Stimulated activated CD4-positive, alpha-beta T cell treated with anti-CD3 and anti-CD28 coated beads, TNF-alpha, amount 100 ng/mL, for 24 hours (primary cell): ENCODE results near the gene HAUS5.
A peak's percentile ranks its signal among the peaks of the same experiment; 100 is the strongest.
"Not testable (repeated sequence)": the region's sequence is repeated elsewhere in the genome, so short reads cannot be mapped to it uniquely, and the experiment has no call there.

ENCODE experiments used
- DNase-seq, 3 experiments: peaks; one replicate each; pipeline ENCODE4 v3.0.0-alpha.2; 2020; ENCODE audit warnings: low read depth in 3 of 3

The HAUS5 gene

GRCh38 chr19:35612559-35613321 is at the start of gene HAUS5:
Gene HAUS5 (plus strand): TSS chr19:35612735. CDS start chr19:35612795, 60 bp downstream.
- peak; percentile 91 to 95 (median 93) for DNase-seq

- DNase-seq = no peak
Measured at GRCh38 chr19:35562776-35563175, 49.8 kb upstream of the HAUS5 start.

DNA sequence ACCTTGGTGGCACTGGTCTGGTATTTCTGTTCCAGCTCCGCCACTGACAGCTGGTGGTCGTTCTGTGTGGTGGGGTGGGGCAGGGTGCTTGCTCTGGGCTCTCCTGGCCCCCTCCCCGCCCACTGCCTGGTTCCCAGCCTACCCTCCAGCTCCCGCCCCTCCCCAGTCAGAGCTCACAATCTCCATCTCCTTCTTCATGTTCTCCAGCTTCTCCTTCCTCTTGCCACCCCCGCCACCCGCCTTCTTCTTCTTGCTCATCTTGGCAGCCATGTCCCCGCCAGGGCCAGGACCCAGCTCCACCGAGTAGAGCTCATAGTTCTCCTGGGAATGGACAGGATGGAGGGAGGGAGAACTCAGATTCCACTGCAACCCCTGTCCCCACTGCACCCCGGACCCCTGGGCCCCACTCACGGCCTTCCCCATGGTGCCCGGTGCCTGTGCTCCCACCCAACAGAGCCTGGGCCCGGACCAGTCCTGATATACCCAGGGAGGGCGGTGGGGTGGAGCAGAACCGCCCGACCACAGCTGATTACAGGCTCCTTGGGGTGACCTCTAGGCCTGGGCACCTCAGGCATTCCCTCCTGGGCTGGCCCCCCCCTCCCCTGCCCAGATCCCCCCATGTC is 49.2 kb upstream of the HAUS5 start, which contains the start of gene ATP4A:
Gene ATP4A, minus strand, starts transcription at position 452 of the 623 bp plus-strand sequence. Its CDS starts 29 bp downstream, at position 423.
- no peak for DNase-seq

DNA sequence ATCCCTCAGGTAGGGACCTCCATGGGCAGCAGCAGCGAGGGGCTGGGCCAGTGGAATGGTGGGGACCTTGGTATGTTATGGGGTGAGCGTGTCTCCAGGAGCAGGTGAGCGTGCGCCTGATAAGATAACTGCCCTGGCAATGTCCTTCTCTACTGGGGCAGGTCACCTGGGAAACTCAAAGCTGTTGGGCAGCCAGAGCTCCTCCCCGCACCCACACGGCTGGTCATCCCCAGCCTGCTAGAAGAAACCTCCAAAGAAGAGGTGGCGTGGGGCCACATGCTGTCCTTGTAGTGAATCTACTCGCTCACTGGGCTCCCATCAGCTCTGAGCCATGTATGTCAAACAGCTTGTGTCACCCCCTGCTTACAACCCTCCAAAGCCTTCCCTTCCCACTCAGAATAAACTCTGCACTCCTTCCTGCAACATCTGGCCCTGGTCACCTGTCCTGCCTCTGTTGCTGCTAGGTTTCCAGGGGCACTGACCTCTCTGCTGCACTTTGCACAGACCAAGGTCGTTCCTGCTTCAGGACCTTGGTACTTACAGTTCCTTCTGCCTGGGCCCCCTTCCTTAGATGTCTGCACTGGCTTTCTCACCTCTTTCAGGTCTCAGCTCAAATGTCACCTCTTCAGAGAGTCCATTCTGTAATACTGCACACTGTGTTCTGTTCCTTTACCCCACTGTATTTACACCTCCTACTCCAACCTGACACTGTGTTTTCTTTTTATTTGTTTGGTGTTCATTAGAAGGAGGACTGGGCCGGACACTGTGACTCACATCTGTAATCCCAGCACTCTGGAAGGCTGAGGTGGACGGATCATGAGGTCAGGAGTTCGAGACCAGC is 47.3 kb upstream of the HAUS5 start:
- DNase-seq = no peak

GRCh38 chr19:35566738-35567137 is 45.8 kb upstream of the HAUS5 start:
- DNase-seq = no peak

DNA sequence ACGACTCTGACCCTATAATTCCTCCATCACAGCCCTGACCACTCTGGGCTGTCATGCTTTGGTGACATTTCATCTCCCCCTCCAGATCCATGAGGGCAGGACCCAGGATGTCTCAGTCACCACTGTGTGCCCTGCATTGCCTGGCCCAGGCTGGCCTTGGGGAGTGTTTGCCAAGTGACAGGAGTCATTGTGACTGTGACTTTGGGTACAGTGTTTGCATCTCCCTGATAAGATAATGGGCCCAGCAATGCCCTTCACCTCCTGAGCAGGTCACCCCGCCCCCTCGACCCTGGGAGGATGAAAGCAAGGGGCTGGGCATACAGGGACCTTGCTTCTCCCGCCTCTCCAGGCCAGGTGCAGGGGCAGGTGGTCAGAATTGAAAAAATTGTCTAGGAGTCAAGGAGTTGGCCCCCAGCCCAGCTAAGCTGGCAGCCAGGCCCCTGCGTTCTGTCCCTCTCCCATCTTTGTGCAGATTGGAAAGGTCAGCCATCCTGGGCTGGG is 43.2 kb upstream of the HAUS5 start:
- no peak for DNase-seq

- no peak for DNase-seq
Measured at GRCh38 chr19:35571406-35571965, 41.0 kb upstream of the HAUS5 start.

DNA sequence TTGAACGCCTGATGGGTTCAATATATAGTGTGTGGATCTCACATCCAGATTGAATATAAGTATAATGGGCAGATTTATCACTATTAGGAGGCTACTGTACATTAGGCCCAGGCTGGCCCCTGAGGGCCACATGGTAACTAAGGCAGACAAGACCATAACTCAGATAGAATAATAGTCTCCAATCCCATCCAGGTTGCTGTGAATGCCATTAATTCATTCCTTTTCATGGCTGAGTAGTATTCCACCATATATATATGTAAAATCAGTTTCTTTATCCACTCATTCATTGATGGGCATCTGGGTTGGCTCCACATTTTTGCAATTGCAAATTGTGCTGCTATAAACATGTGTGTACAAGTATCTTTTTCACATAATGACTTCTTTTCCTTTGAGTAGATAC is 34.6 kb upstream of the HAUS5 start:
- no peak for DNase-seq

DNA sequence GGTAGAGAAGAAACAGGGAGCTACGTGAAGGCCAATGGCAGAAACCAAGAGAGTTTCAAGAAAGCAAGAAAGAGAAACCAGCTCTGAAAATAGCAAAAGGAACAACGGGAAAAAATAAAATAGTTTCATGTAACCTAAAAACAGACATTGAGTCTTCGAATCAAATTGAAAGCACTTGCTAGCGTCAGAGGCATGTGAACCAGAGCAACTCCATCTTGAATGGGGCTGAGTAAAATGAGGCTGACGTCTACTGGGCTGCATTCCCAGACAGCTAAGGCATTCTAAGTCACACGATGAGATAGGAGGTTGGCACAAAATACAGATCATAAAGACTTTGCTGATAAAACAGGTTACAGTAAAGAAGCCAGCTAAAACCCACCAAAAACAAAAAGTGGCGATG is 33.8 kb upstream of the HAUS5 start:
- DNase-seq = no peak

DNA sequence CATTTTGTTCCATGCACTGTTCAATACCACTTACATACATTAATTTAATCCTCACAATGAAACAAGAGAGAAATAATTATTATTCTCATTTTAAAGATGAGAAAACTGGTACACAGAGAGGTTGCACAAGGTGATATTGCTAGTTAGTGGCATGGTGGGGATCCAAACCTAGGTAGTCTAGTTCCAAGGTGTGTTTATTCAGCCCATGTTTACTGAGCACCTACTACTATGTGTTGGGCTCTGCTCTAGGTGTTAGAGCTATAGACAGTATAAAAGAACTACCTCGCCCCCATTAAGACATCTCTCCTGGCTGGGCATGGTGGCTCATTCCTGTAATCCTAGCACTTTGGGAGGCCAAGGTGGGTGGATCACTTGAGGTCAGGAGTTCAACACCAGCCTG is 29.8 kb upstream of the HAUS5 start:
- no peak for DNase-seq

DNA sequence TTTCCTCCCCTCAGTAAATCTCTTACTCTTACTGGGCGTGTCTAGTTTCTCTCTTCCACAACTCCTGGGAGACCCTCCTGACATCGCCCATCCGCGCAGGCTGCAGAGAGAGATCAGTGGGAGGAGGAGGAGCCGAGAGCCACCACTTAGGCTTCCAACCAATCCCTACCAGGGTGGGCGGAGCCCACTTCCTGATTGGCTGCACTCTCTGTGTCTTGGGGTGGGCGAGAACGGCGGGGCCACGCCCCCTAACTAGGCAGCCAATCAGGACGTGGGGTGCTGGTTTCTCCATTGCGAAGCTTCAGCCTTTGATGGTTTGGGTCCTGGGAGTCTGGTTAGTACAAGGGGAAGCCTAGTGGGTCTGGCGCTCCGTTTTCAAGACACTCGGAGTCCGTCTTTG is 26.7 kb upstream of the HAUS5 start, which contains the start of gene PMIS2:
Gene PMIS2, plus strand, starts transcription at position 326 of the 400 bp plus-strand sequence. CDS start 87 bp downstream, outside the sequence.
- DNase-seq = peak in 1 of 3 experiments; percentile 31

GRCh38 chr19:35587321-35587720 is 25.2 kb upstream of the HAUS5 start:
- DNase-seq = no peak

- DNase-seq = no peak
Measured at GRCh38 chr19:35590875-35591274, 21.7 kb upstream of the HAUS5 start.

DNA sequence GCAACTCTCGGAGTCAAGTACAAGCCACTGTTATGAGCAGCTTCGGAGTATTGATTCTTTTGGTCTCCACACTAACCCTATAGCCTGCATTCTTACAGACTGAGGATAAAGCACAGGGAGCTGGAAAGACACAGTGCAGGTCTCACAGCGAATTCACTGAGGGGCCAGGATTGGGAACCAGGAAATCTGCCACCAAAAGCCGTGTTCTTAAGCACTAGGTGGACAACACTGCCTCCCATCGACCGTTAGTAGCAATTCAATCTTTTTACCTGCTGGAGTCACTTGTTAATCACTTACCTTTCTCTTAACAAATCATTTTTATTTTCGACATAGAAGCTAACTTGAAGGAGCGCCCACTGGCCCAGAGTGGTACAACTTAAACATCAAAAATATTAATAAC is 20.3 kb upstream of the HAUS5 start:
- DNase-seq = no peak

- not testable (repeated sequence) for DNase-seq
Measured at GRCh38 chr19:35595026-35595425, 17.5 kb upstream of the HAUS5 start.

- DNase-seq = no peak
Measured at GRCh38 chr19:35595928-35596327, 16.6 kb upstream of the HAUS5 start.

DNA sequence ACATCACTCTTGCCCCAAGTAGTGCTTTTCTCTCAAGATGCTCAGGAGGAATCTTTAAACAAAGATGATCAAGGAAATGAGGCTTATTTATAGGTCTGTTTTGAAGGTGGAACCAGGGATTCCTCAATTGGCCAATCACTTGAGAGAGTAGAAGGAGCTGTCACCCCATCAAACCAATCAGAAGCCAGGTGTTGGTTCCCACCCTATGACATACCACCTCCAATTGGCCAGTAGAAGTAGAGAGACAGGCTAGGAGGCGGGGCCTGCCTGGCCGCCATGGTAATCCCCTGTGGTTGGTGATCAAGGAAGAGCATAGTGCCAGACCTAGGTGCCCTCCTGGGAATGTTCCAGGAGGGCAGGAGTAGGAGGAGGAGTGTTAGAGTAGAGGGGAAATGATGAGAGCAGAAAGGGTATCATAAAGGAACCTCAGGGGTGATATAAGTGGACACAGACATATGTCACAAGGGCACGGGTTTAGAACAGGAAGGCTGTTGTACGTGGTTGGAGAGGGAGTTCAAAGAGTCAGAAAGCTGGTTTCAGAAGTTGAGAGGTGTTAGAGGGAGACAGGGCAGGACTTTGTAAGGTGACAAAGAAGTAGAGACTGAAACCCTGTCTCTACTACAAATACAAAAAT is 16.1 kb upstream of the HAUS5 start:
- peak in 1 of 3 experiments; percentile 17 for DNase-seq

DNA sequence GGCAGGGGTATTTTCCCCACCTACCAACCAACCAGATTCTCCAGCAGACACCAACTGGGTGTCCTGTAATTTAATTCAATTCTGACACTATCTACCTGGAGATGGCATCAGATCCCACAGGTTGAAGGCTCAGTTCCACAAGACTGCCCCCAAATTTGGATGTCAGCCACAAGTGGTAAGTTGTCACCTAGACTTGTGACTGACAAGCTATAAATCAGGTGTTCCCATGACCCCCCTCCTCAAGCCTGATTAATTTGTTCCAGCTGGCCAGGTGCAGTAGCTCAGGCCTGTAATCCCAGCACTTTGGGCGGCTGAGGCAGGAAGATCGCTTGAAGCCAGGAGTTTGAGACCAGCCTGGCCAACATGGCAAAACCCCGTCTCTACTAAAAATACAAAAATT is 10.6 kb upstream of the HAUS5 start:
- no peak for DNase-seq

- DNase-seq = not testable (repeated sequence)
Measured at GRCh38 chr19:35604436-35604835, 8.1 kb upstream of the HAUS5 start.

- not testable (repeated sequence) for DNase-seq
Measured at GRCh38 chr19:35607170-35607569, 5.4 kb upstream of the HAUS5 start.

DNA sequence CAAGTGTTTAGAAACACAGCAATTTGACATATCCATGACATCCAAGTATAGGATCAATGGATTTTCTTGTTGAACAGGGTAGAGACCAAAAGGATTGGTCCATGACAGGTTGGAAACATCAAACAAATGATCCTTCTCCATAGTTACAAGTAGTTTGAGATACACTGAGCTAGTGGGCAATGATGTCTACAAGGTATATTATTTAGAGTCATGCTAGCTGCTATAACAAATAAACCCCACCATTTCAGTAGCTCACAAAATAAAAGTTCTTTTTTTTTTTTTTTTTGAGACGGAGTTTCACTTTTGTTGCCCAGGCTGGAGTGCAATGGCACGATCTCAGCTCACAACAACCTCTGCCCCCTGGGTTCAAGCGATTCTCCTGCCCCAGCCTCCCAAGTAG is 4.9 kb upstream of the HAUS5 start:
- no peak for DNase-seq
